Neural cell (in vitro differentiated cells): ENCODE results near the gene LIPC. TPM values are rescaled to one million over a fixed set of nuclear protein-coding genes. Genes with fewer than 3 reads are reported as not detected.

Source experiments
- H2AFZ ChIP-seq: fragments of 200-600, 300-800 bp; sonication (generic), shearing (Covaris generic); 2 replicates; pipeline ENCODE4 v1.6.0; 2014; ENCODE audit warnings: low read depth, mild to moderate bottlenecking, antibody characterized with exemption, low read length, moderate library complexity
- H3F3A ChIP-seq: fragments of 200-600 bp; shearing (Covaris generic); 2 replicates; pipeline ENCODE4 v1.6.1; 2016; ENCODE audit warnings: mild to moderate bottlenecking, moderate library complexity, mixed read lengths, antibody characterized with exemption, low read length; ENCODE audit not compliant: insufficient read depth, poor library complexity, severe bottlenecking
- H3K27ac ChIP-seq: fragments of 200-600, 300-800 bp; sonication (generic), shearing (Covaris generic); 2 replicates; pipeline ENCODE4 v1.5.1; 2014; ENCODE audit warnings: mild to moderate bottlenecking, low read length, moderate library complexity
- H3K27me3 ChIP-seq: fragments of 300-800, 200-600 bp; sonication (generic), shearing (Covaris generic); 2 replicates; pipeline ENCODE4 v1.6.0; 2014; ENCODE audit warnings: mild to moderate bottlenecking, low read depth, low read length, moderate library complexity; ENCODE audit not compliant: insufficient read depth
- H3K36me3 ChIP-seq: fragments of 300-800, 200-600 bp; sonication (generic), shearing (Covaris generic); 2 replicates; pipeline ENCODE4 v1.5.1; 2014; ENCODE audit warnings: mild to moderate bottlenecking, antibody characterized with exemption, low read length, moderate library complexity; ENCODE audit not compliant: insufficient read depth
- H3K4me2 ChIP-seq: fragments of 300-800, 200-600 bp; sonication (generic), shearing (Covaris generic); 2 replicates; pipeline ENCODE4 v1.6.0; 2014; ENCODE audit warnings: mild to moderate bottlenecking, low read length
- H3K4me3 ChIP-seq: fragments of 300-800, 200-600 bp; sonication (generic), shearing (Covaris generic); 2 replicates; pipeline ENCODE4 v1.5.1; 2014; ENCODE audit warnings: mild to moderate bottlenecking, low read length, moderate library complexity
- H3K79me2 ChIP-seq: fragments of 200-600 bp; shearing (Covaris generic); replicated peaks from 2 replicates; pipeline ENCODE4 v1.6.0; 2014; ENCODE audit warnings: mild to moderate bottlenecking, low read length, moderate library complexity; ENCODE audit not compliant: insufficient read depth
- H3K9ac ChIP-seq: fragments of 300-800, 200-600 bp; sonication (generic), shearing (Covaris generic); 2 replicates; pipeline ENCODE4 v1.6.1; 2016; ENCODE audit warnings: mild to moderate bottlenecking, low read length, mixed read lengths
- H3K9me2 ChIP-seq: fragments of 200-600 bp; shearing (Covaris generic); 2 replicates; pipeline ENCODE4 v1.6.1; 2016; ENCODE audit warnings: mild to moderate bottlenecking, low read length, mixed read lengths; ENCODE audit not compliant: insufficient read depth
- H3K9me3 ChIP-seq: fragments of 200-600, 300-800 bp; sonication (generic), shearing (Covaris generic); 2 replicates; pipeline ENCODE4 v1.6.1; 2016; ENCODE audit warnings: mild to moderate bottlenecking, mixed run types, low read length, moderate library complexity, mixed read lengths
- H4K20me1 ChIP-seq: fragments of 200-600 bp; shearing (Covaris generic); 2 replicates; pipeline ENCODE4 v1.6.1; 2016; ENCODE audit warnings: mild to moderate bottlenecking, mixed run types; ENCODE audit not compliant: insufficient read depth
- CTCF ChIP-seq: fragments of 450-650 bp; IDR thresholded peaks from 2 replicates; pipeline ENCODE4 v1.5.1; 2014; ENCODE audit warnings: antibody characterized with exemption, mild to moderate bottlenecking, moderate library complexity; ENCODE audit not compliant: poor library complexity, severe bottlenecking
- EP300 ChIP-seq: fragments of 450-650 bp; conservative IDR thresholded peaks from 2 replicates; pipeline ENCODE4 v1.6.1; 2014; ENCODE audit warnings: antibody characterized with exemption, mild to moderate bottlenecking, moderate library complexity; ENCODE audit not compliant: poor library complexity, severe bottlenecking
- EZH2 ChIP-seq: fragments of 200-600, 300-800 bp; shearing (Covaris generic), sonication (generic); IDR thresholded peaks from 2 replicates; pipeline ENCODE4 v1.6.1; 2014; ENCODE audit warnings: antibody characterized with exemption, low read length, borderline replicate concordance, mild to moderate bottlenecking; ENCODE audit not compliant: insufficient read depth, poor library complexity, severe bottlenecking
- MXI1 ChIP-seq: fragments of 450-650 bp; conservative IDR thresholded peaks from 2 replicates; pipeline ENCODE4 v1.6.1; 2014; ENCODE audit warnings: antibody characterized with exemption, mild to moderate bottlenecking; ENCODE audit not compliant: poor library complexity, severe bottlenecking
- POLR2AphosphoS5 ChIP-seq: IDR thresholded peaks from 2 replicates; pipeline ENCODE4 v1.6.1; 2012
- RAD21 ChIP-seq: fragments of 450-650 bp; conservative IDR thresholded peaks from 2 replicates; pipeline ENCODE4 v1.6.1; 2014; ENCODE audit warnings: antibody characterized with exemption, mild to moderate bottlenecking, moderate library complexity
- REST ChIP-seq: IDR thresholded peaks from 2 replicates; pipeline ENCODE4 v1.6.1; 2012; ENCODE audit warnings: borderline replicate concordance
- SMC3 ChIP-seq: fragments of 450-650 bp; conservative IDR thresholded peaks from 2 replicates; pipeline ENCODE4 v1.6.1; 2014; ENCODE audit warnings: antibody characterized with exemption, mild to moderate bottlenecking, moderate library complexity; ENCODE audit not compliant: poor library complexity
- TAF1 ChIP-seq: IDR thresholded peaks from 2 replicates; pipeline ENCODE4 v1.6.1; 2012; ENCODE audit warnings: low read depth
- polyA plus RNA-seq: library from polyadenylated mRNA; depleted of rRNA; stranded (reverse); fragments of >200 nt; gene quantifications from 2 replicates; pipeline ENCODE4 v1.2.3, GENCODE V29; 2014

Gene LIPC
- polyA plus RNA-seq, 1 donor from 2014 or later = not detected

- TF ChIP-seq TAF1 (no peak), CTCF (no peak), EP300 (no peak), REST (no peak), EZH2 (no peak), MXI1 (no peak), RAD21 (no peak), SMC3 (no peak), POLR2AphosphoS5 (no peak)
- H2AFZ ChIP-seq = no peak overlapping the region
- no peaks in the 10 kb centered on the region for H3K36me3 ChIP-seq
- H3K27ac ChIP-seq = no peak overlapping the region
- no peaks in the 10 kb centered on the region for H3K79me2 ChIP-seq
- no peaks in the 10 kb centered on the region for H3K27me3 ChIP-seq
- no peaks in the 10 kb centered on the region for H3K9me2 ChIP-seq
- H3K4me2 ChIP-seq = no peak overlapping the region
- H3F3A ChIP-seq = no peaks in the 10 kb centered on the region
- no peak overlapping the region for H3K9ac ChIP-seq
- H3K4me3 ChIP-seq = no peak overlapping the region
- H4K20me1 ChIP-seq = no peaks in the 10 kb centered on the region
- H3K9me3 ChIP-seq = no peaks in the 10 kb centered on the region
Measured at GRCh38 chr15:58483376-58483775, 51.6 kb downstream of the LIPC start.

GRCh38 chr15:58484791-58485600 lies 53.2 kb downstream of the LIPC start:
- Histone ChIP-seq H3K9me3 (peaks cover under 1% of the 10 kb centered on the region), H3K4me2 (no peak overlapping the region), H3F3A (no peaks in the 10 kb centered on the region), H3K4me3 (no peak overlapping the region), H4K20me1 (no peaks in the 10 kb centered on the region), H3K36me3 (no peaks in the 10 kb centered on the region), H3K79me2 (no peaks in the 10 kb centered on the region), H3K9ac (no peak overlapping the region), H3K27ac (no peak overlapping the region), H3K9me2 (no peaks in the 10 kb centered on the region), H3K27me3 (no peaks in the 10 kb centered on the region), H2AFZ (no peak overlapping the region)
- TF ChIP-seq RAD21 (no peak), EZH2 (no peak), SMC3 (no peak), REST (no peak)
